ENCODE measurements around the gene WDR27.

WDR27 gene

GRCh38 chr6:169723200-169723909 is 21.5 kb upstream of the WDR27 start:
- DNase-seq (ENCODE audit: low read depth) = peak; percentile 71
- peak overlapping the region; percentile 67 for H3K4me3 ChIP-seq (ENCODE audit: low read length)
- no peak for TF ChIP-seq CTCF (conservative IDR thresholded peaks at IDR 0.05; ENCODE audit: low read length)

- peak overlapping the region; percentile 67 for H3K4me3 ChIP-seq (ENCODE audit: low read length)
- DNase-seq (ENCODE audit: low read depth) = peak; percentile 55
- TF ChIP-seq CTCF (conservative IDR thresholded peaks at IDR 0.05; ENCODE audit: low read length) = no peak
Observed at GRCh38 chr6:169722362-169723199, 20.8 kb upstream of the WDR27 start.

- DNase-seq (ENCODE audit: low read depth) = no peak
- no peak overlapping the region for H3K4me3 ChIP-seq (ENCODE audit: low read length)
- peak; percentile 11; the same call in 1 of the 2 replicates for TF ChIP-seq CTCF (conservative IDR thresholded peaks at IDR 0.05; ENCODE audit: low read length)
Observed at GRCh38 chr6:169720207-169720855, 18.5 kb upstream of the WDR27 start.

- no peak for DNase-seq (ENCODE audit: low read depth)
- H3K4me3 ChIP-seq (ENCODE audit: low read length) = no peak overlapping the region
- no peak for TF ChIP-seq CTCF (conservative IDR thresholded peaks at IDR 0.05; ENCODE audit: low read length)
Observed at GRCh38 chr6:169719117-169719516, 17.3 kb upstream of the WDR27 start.

- no peak for TF ChIP-seq CTCF (conservative IDR thresholded peaks at IDR 0.05; ENCODE audit: low read length)
- H3K4me3 ChIP-seq (ENCODE audit: low read length) = no peak overlapping the region
- DNase-seq (ENCODE audit: low read depth) = no peak
Observed at GRCh38 chr6:169714595-169714994, 12.8 kb upstream of the WDR27 start.

GRCh38 chr6:169714178-169714577 is 12.3 kb upstream of the WDR27 start:
- DNase-seq (ENCODE audit: low read depth) = no peak
- no peak overlapping the region for H3K4me3 ChIP-seq (ENCODE audit: low read length)
- no peak for TF ChIP-seq CTCF (conservative IDR thresholded peaks at IDR 0.05; ENCODE audit: low read length)

All from AG10803 (cell line).